GM23248 (cell line): ENCODE data around the gene PTPN23. TPM values are rescaled to one million over a fixed set of nuclear protein-coding genes. Genes with fewer than 3 reads are reported as not detected.

Experiments
- DNase-seq: peaks from one replicate; pipeline ENCODE4 v3.0.0-alpha.2; 2015
- H2AFZ ChIP-seq: fragments of 200-600 bp; sonication (generic); 2 replicates; pipeline ENCODE4 v1.6.1; 2016; ENCODE audit warnings: antibody characterized with exemption
- H3F3A ChIP-seq: fragments of 200-600 bp; sonication (generic); 2 replicates; pipeline ENCODE4 v1.6.1; 2016; ENCODE audit warnings: mild to moderate bottlenecking, antibody characterized with exemption, mixed run types; ENCODE audit not compliant: insufficient read depth
- H3K27ac ChIP-seq: fragments of 200-600 bp; sonication (generic); 2 replicates; pipeline ENCODE4 v1.5.1; 2016; ENCODE audit warnings: mild to moderate bottlenecking
- H3K27me3 ChIP-seq: fragments of 200-600 bp; sonication (generic); replicated peaks from 2 replicates; pipeline ENCODE4 v1.6.1; 2016; ENCODE audit warnings: mild to moderate bottlenecking; ENCODE audit not compliant: insufficient read depth
- H3K36me3 ChIP-seq: fragments of 200-600 bp; sonication (generic); 2 replicates; pipeline ENCODE4 v1.6.1; 2016; ENCODE audit warnings: low read depth, mild to moderate bottlenecking
- H3K4me1 ChIP-seq: fragments of 200-600 bp; sonication (generic); 2 replicates; pipeline ENCODE4 v1.6.1; 2016; ENCODE audit warnings: mild to moderate bottlenecking; ENCODE audit not compliant: insufficient read depth
- H3K4me2 ChIP-seq: fragments of 200-600 bp; sonication (generic); one replicate; pipeline ENCODE4 v1.6.1; 2016; ENCODE audit warnings: mild to moderate bottlenecking; ENCODE audit not compliant: unreplicated experiment
- H3K4me3 ChIP-seq: fragments of 200-600 bp; sonication (generic); 2 replicates; pipeline ENCODE4 v1.5.1; 2016; ENCODE audit warnings: mild to moderate bottlenecking
- H3K79me2 ChIP-seq: fragments of 200-600 bp; sonication (generic); 2 replicates; pipeline ENCODE4 v1.6.1; 2016; ENCODE audit warnings: mild to moderate bottlenecking; ENCODE audit not compliant: insufficient read depth
- H3K9ac ChIP-seq: fragments of 200-600 bp; sonication (generic); 2 replicates; pipeline ENCODE4 v1.6.1; 2016; ENCODE audit warnings: mild to moderate bottlenecking
- H3K9me2 ChIP-seq: fragments of 200-600 bp; sonication (generic); 2 replicates; pipeline ENCODE4 v1.6.1; 2016; ENCODE audit warnings: mixed run types, mild to moderate bottlenecking, moderate library complexity; ENCODE audit not compliant: insufficient read depth
- H3K9me3 ChIP-seq: fragments of 200-600 bp; sonication (generic); one replicate; pipeline ENCODE4 v1.6.1; 2017; ENCODE audit warnings: low read depth
- H4K20me1 ChIP-seq: fragments of 200-600 bp; sonication (generic); 2 replicates; pipeline ENCODE4 v1.6.0; 2016; ENCODE audit not compliant: insufficient read depth
- EZH2 ChIP-seq: fragments of 200-600 bp; sonication (generic); IDR thresholded peaks from 2 replicates; pipeline ENCODE4 v1.6.1; 2018; ENCODE audit warnings: antibody characterized with exemption, mild to moderate bottlenecking; ENCODE audit not compliant: insufficient read depth, poor library complexity, severe bottlenecking
- EZH2phosphoT487 ChIP-seq: fragments of 200-600 bp; sonication (generic); IDR thresholded peaks from 2 replicates; pipeline ENCODE4 v1.6.1; 2018; ENCODE audit warnings: antibody characterized with exemption, moderate library complexity, mild to moderate bottlenecking, low read depth; ENCODE audit not compliant: insufficient read depth
- WGBS, 2 experiments: methylation state at CpG; one replicate each; pipeline ENCODE4 v1.1.6; 2015 to 2017; ENCODE audit warnings: low lambda C conversion rate in 2 of 2, low coverage in 1 of 2; ENCODE audit errors: missing lambda C conversion rate in 2 of 2; 5-methylcytosine and 5-hydroxymethylcytosine counted together
- in situ Hi-C: fragments of 300-500 bp; cut with MboI; formaldehyde crosslinking; loops from 2 replicates; pipeline ENCODE4 v1.15.0; 2020
- polyA plus RNA-seq: library from polyadenylated mRNA; unstranded; fragments of >200 nt; fragmentation: Nextera tagmentation; extraction: Ambion mirVana; gene quantifications from 2 replicates; pipeline ENCODE4 v1.2.1, GENCODE V29; 2016
- total RNA-seq: library from RNA; depleted of rRNA; stranded (reverse); fragments of >200 nt; shearing (Covaris generic); gene quantifications from 2 replicates; pipeline ENCODE4 v1.2.3, GENCODE V29; 2014

Gene PTPN23
- total and polyA plus RNA-seq, 2 experiments from 2014 or later = 9.0 to 14.3 TPM

DNA sequence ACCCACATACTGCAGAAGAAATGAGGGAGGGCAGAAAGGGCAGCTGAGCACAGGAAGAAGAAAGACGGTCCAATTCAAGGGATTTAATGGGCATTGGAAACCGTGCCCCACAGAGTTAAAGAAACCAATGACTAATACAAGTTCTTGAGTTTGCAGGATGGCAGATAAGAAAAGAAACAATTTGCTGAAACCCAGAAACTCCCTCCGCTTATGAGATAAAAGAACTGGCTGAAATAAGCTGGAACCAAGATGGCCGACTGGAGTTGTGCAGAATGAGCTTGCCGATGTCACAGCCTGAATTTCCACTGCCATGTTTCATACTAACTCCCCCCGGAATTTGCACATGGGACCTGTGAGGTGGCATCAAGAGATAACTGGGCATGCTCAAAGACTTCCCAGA is 47.8 kb downstream of the PTPN23 start:
- WGBS, 2 experiments = 74 to 79% methylated on average over 6 of the region's 6 CpGs
- H3K36me3 ChIP-seq = no peaks in the 10 kb centered on the region; the same call in 1 of the 2 replicates
- H3K9ac ChIP-seq = no peak overlapping the region
- no peaks in the 10 kb centered on the region for H3K9me2 ChIP-seq
- no peaks in the 10 kb centered on the region for H3K9me3 ChIP-seq
- H3K4me3 ChIP-seq = no peak overlapping the region
- no peaks in the 10 kb centered on the region for H3K79me2 ChIP-seq
- no peak overlapping the region for H3K27ac ChIP-seq
- no peaks in the 10 kb centered on the region for H3K4me1 ChIP-seq
- H3F3A ChIP-seq = no peaks in the 10 kb centered on the region
- no peak overlapping the region for H2AFZ ChIP-seq
- no peak overlapping the region for H3K4me2 ChIP-seq
- no peaks in the 10 kb centered on the region for H4K20me1 ChIP-seq
- in situ Hi-C loops = no loop called here
- DNase-seq = no peak
- TF ChIP-seq EZH2phosphoT487 = no peak
- no peak for TF ChIP-seq EZH2
- H3K27me3 ChIP-seq = no peaks in the 10 kb centered on the region

DNA sequence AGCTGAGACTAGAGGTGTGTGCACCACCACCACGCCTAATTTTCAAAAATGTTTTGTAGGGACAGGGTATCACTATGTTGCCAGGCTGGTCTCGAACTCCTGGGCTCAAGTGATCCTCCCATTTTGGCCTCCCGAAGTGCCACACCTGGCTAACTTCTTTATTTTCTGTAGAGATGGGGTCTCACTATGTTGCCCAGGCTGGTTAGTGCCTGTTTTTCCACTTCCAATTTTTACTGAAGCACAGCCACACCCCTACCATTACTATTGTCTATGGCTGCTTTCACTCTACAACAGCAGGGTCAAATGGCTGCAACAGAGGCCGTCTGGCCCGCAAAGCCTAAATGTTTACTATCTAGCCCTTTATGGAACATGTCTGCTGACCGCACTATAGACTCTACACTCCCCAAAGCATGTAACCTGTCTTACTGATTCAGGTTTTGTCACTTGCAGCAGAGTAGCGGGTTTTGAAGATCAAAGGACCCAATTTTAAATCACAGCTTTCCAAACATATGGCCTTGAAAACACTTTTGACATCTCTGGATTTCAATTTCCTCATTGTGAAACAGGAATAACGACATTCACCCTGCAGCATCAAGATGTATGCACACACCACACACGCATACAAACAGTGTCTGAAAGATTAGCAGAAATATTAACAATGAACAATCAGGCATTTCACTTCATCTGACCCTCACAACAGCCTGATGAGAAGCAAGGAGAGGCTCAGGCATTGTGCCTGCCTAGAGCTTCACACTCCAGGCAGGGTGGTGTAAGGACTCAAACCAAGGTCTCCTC is 48.9 kb downstream of the PTPN23 start:
- TF ChIP-seq EZH2 = no peak
- no peak for TF ChIP-seq EZH2phosphoT487
- no peak overlapping the region for H2AFZ ChIP-seq
- H3K9me2 ChIP-seq = no peaks in the 10 kb centered on the region
- no peaks in the 10 kb centered on the region for H4K20me1 ChIP-seq
- H3K4me2 ChIP-seq = no peak overlapping the region
- no peaks in the 10 kb centered on the region; the same call in 1 of the 2 replicates for H3K79me2 ChIP-seq
- no peaks in the 10 kb centered on the region for H3K9me3 ChIP-seq
- no peaks in the 10 kb centered on the region for H3F3A ChIP-seq
- H3K27ac ChIP-seq = no peak overlapping the region
- no peaks in the 10 kb centered on the region; the same call in 1 of the 2 replicates for H3K36me3 ChIP-seq
- H3K9ac ChIP-seq = no peak overlapping the region
- 97 to 98% methylated on average over 9 of the region's 9 CpGs for WGBS, 2 experiments
- no peaks in the 10 kb centered on the region for H3K27me3 ChIP-seq
- in situ Hi-C loops = no loop called here
- no peak for DNase-seq
- H3K4me1 ChIP-seq = no peaks in the 10 kb centered on the region
- no peak overlapping the region for H3K4me3 ChIP-seq

DNA sequence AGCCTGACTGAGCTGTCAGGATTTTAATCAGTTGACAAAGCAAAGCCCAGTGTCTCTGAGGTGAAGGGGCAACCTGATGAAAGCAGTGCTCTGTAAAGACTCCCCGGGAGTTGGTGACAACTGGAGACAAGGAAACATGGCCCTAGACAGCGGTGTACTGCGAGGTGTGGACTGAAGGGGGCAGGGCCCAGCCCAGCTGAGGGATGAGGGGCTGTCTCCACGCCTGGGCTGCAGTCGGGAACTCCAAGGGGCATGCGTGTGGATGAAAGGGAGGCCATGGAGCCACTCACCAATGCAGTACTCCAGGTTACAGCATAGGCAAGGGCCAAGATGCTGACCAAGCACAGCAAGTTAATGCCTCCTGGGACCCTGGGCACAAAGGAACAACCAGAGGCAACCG is 49.8 kb downstream of the PTPN23 start:
- Histone ChIP-seq H3K4me3 (no peak overlapping the region), H3K27ac (no peak overlapping the region), H3K27me3 (no peaks in the 10 kb centered on the region), H3K4me2 (no peak overlapping the region), H3K79me2 (no peaks in the 10 kb centered on the region; the same call in 1 of the 2 replicates), H3K36me3 (no peaks in the 10 kb centered on the region; the same call in 1 of the 2 replicates), H3K9me2 (no peaks in the 10 kb centered on the region), H4K20me1 (no peaks in the 10 kb centered on the region), H3K4me1 (no peaks in the 10 kb centered on the region), H3F3A (no peaks in the 10 kb centered on the region), H2AFZ (no peak overlapping the region), H3K9ac (no peak overlapping the region), H3K9me3 (no peaks in the 10 kb centered on the region)
- 77 to 85% methylated on average over 7 of the region's 7 CpGs for WGBS, 2 experiments
- in situ Hi-C loops = no loop called here
- no peak for DNase-seq
- TF ChIP-seq EZH2 = no peak
- no peak for TF ChIP-seq EZH2phosphoT487

DNA sequence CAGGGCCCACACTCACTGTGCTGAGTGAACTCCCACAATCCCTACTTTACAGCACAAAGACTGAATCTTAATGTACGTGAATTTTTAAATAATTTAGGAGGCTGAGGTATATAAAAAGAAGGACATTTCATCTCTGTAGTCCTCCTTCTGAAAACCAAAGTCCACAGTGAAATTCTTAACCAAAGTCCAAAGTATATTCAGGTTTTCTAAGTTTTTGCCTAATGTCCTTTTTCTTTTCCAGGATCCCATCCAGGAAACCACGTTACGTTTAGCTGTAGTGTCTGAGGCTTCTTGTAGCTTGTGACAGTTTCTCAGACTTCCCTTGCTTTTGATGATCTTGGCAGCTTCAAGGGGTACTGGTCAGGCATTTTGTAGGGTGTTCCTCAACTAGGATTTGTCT is 50.4 kb downstream of the PTPN23 start:
- in situ Hi-C loops = no loop called here
- H3K4me2 ChIP-seq = no peak overlapping the region
- H2AFZ ChIP-seq = no peak overlapping the region
- H3K9me3 ChIP-seq = no peaks in the 10 kb centered on the region
- H4K20me1 ChIP-seq = no peaks in the 10 kb centered on the region
- no peak for DNase-seq
- H3K27me3 ChIP-seq = no peaks in the 10 kb centered on the region
- no peaks in the 10 kb centered on the region; the same call in 1 of the 2 replicates for H3K36me3 ChIP-seq
- H3K4me1 ChIP-seq = no peaks in the 10 kb centered on the region
- no peak overlapping the region for H3K9ac ChIP-seq
- WGBS, 2 experiments = 94 to 99% methylated on average over 3 of the region's 3 CpGs
- no peaks in the 10 kb centered on the region for H3F3A ChIP-seq
- no peaks in the 10 kb centered on the region for H3K9me2 ChIP-seq
- H3K79me2 ChIP-seq = no peaks in the 10 kb centered on the region; the same call in 1 of the 2 replicates
- no peak overlapping the region for H3K4me3 ChIP-seq
- TF ChIP-seq EZH2phosphoT487 (no peak), EZH2 (no peak)
- H3K27ac ChIP-seq = no peak overlapping the region
